ENCODE results near the gene DOCK2. TPM values are rescaled to one million over a fixed set of nuclear protein-coding genes. Genes with fewer than 3 reads are reported as not detected.
"Not testable (repeated sequence)": the region's sequence is repeated elsewhere in the genome, so short reads cannot be mapped to it uniquely, and the experiment has no call there.

The DOCK2 gene
- total and polyA plus RNA-seq, 2 donors (not counting 1 experiment from before 2014, with no cell fraction given): 1.1 to 8.9 TPM

GRCh38 chr5:169609716-169610115, 27.4 kb upstream of the DOCK2 start:
- H3K9me3 ChIP-seq (ENCODE audit: control insufficient read depth, insufficient read depth, low read depth, low read length): no peaks in the 10 kb centered on the region
- no peak overlapping the region for H3K9ac ChIP-seq (ENCODE audit: insufficient read depth, low read length)
- H3K36me3 ChIP-seq (ENCODE audit: control insufficient read depth, insufficient read depth, low read length): no peaks in the 10 kb centered on the region
- H3K79me2 ChIP-seq (ENCODE audit: control insufficient read depth, insufficient read depth, low read length): no peaks in the 10 kb centered on the region
- no peak for TF ChIP-seq EZH2 (IDR thresholded peaks at IDR 0.05; ENCODE audit: low read length, missing control alignments)
- TF ChIP-seq CTCF (conservative IDR thresholded peaks at IDR 0.05 in 1 of 2, IDR thresholded peaks at IDR 0.05 in 1 of 2; ENCODE audit: low read depth in 1 of 2, low read length in 2 of 2): no peak
- H3K4me3 ChIP-seq (replicated peaks in 1 of 4; ENCODE audit: control extremely low read depth in 1 of 4, insufficient read depth in 1 of 4, low read depth in 3 of 4, low read length in 4 of 4): no peak overlapping the region
- H2AFZ ChIP-seq (ENCODE audit: low read length): no peak overlapping the region
- H3K4me1 ChIP-seq (ENCODE audit: control insufficient read depth, extremely low read depth, insufficient read depth, low read length): no peaks in the 10 kb centered on the region
- H3K4me2 ChIP-seq (ENCODE audit: extremely low read depth, insufficient read depth, low read length): no peak overlapping the region
- peak; percentile 21 to 46 for DNase-seq (ENCODE audit: low read depth in 2 of 2)
- H3K27me3 ChIP-seq (ENCODE audit: control insufficient read depth, insufficient read depth, low read length): no peaks in the 10 kb centered on the region
- no peaks in the 10 kb centered on the region for H4K20me1 ChIP-seq (ENCODE audit: control insufficient read depth, extremely low read depth, insufficient read depth, low read length)
- no peak overlapping the region for H3K27ac ChIP-seq (ENCODE audit: insufficient read depth, low read length)

GRCh38 chr5:169610606-169611005, 26.5 kb upstream of the DOCK2 start:
- H3K79me2 ChIP-seq (ENCODE audit: control insufficient read depth, insufficient read depth, low read length): no peaks in the 10 kb centered on the region
- H3K27ac ChIP-seq (ENCODE audit: insufficient read depth, low read length): no peak overlapping the region
- no peaks in the 10 kb centered on the region for H3K9me3 ChIP-seq (ENCODE audit: control insufficient read depth, insufficient read depth, low read depth, low read length)
- no peak overlapping the region for H3K4me2 ChIP-seq (ENCODE audit: extremely low read depth, insufficient read depth, low read length)
- no peak for TF ChIP-seq EZH2 (IDR thresholded peaks at IDR 0.05; ENCODE audit: low read length, missing control alignments)
- TF ChIP-seq CTCF (conservative IDR thresholded peaks at IDR 0.05 in 1 of 2, IDR thresholded peaks at IDR 0.05 in 1 of 2; ENCODE audit: low read depth in 1 of 2, low read length in 2 of 2): no peak
- H3K36me3 ChIP-seq (ENCODE audit: control insufficient read depth, insufficient read depth, low read length): no peaks in the 10 kb centered on the region
- DNase-seq (ENCODE audit: low read depth in 2 of 2): peak in 1 of 2 donors; percentile 35
- H3K27me3 ChIP-seq (ENCODE audit: control insufficient read depth, insufficient read depth, low read length): no peaks in the 10 kb centered on the region
- H3K4me1 ChIP-seq (ENCODE audit: control insufficient read depth, extremely low read depth, insufficient read depth, low read length): no peaks in the 10 kb centered on the region
- H3K9ac ChIP-seq (ENCODE audit: insufficient read depth, low read length): no peak overlapping the region
- no peaks in the 10 kb centered on the region for H4K20me1 ChIP-seq (ENCODE audit: control insufficient read depth, extremely low read depth, insufficient read depth, low read length)
- no peak overlapping the region for H2AFZ ChIP-seq (ENCODE audit: low read length)
- H3K4me3 ChIP-seq (replicated peaks in 1 of 4; ENCODE audit: control extremely low read depth in 1 of 4, insufficient read depth in 1 of 4, low read depth in 3 of 4, low read length in 4 of 4): no peak overlapping the region

GRCh38 chr5:169615561-169615960, 21.5 kb upstream of the DOCK2 start:
- H3K79me2 ChIP-seq (ENCODE audit: control insufficient read depth, insufficient read depth, low read length): no peaks in the 10 kb centered on the region
- H4K20me1 ChIP-seq (ENCODE audit: control insufficient read depth, extremely low read depth, insufficient read depth, low read length): no peaks in the 10 kb centered on the region

DNA sequence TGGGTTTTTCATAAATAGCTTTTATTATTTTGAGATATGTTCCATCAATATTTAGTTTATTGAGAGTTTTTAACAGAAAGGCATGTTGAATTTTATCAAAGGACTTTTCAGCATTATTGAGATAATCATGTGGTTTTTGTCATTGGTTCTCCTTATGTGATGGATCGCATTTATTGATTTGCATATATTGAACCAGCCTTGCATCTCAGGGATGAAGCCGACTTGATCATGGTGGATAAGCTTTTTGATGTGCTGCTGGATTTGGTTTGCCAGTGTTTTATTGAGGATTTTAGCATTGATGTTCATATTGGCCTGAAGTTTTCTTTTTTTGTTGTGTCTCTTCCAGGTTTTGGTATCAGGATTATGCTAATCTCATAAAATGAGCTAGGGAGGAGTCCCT, 12.8 kb upstream of the DOCK2 start:
- not testable (repeated sequence) for H4K20me1 ChIP-seq (ENCODE audit: control insufficient read depth, extremely low read depth, insufficient read depth, low read length); H3K4me3 ChIP-seq (replicated peaks in 1 of 4; ENCODE audit: control extremely low read depth in 1 of 4, insufficient read depth in 1 of 4, low read depth in 3 of 4, low read length in 4 of 4); H3K4me1 ChIP-seq (ENCODE audit: control insufficient read depth, extremely low read depth, insufficient read depth, low read length); DNase-seq (ENCODE audit: low read depth in 2 of 2); H3K9ac ChIP-seq (ENCODE audit: insufficient read depth, low read length); H2AFZ ChIP-seq (ENCODE audit: low read length); H3K9me3 ChIP-seq (ENCODE audit: control insufficient read depth, insufficient read depth, low read depth, low read length); H3K4me2 ChIP-seq (ENCODE audit: extremely low read depth, insufficient read depth, low read length); H3K27me3 ChIP-seq (ENCODE audit: control insufficient read depth, insufficient read depth, low read length); H3K79me2 ChIP-seq (ENCODE audit: control insufficient read depth, insufficient read depth, low read length); H3K36me3 ChIP-seq (ENCODE audit: control insufficient read depth, insufficient read depth, low read length); H3K27ac ChIP-seq (ENCODE audit: insufficient read depth, low read length)

More at GRCh38 chr5:169615561-169615960, 21.5 kb upstream of the DOCK2 start:
- no peak overlapping the region for H2AFZ ChIP-seq (ENCODE audit: low read length)
- no peaks in the 10 kb centered on the region for H3K4me1 ChIP-seq (ENCODE audit: control insufficient read depth, extremely low read depth, insufficient read depth, low read length)
- no peak overlapping the region for H3K4me2 ChIP-seq (ENCODE audit: extremely low read depth, insufficient read depth, low read length)
- H3K9ac ChIP-seq (ENCODE audit: insufficient read depth, low read length): no peak overlapping the region
- no peaks in the 10 kb centered on the region for H3K36me3 ChIP-seq (ENCODE audit: control insufficient read depth, insufficient read depth, low read length)
- no peak for TF ChIP-seq EZH2 (IDR thresholded peaks at IDR 0.05; ENCODE audit: low read length, missing control alignments)
- no peak overlapping the region for H3K4me3 ChIP-seq (replicated peaks in 1 of 4; ENCODE audit: control extremely low read depth in 1 of 4, insufficient read depth in 1 of 4, low read depth in 3 of 4, low read length in 4 of 4)
- H3K27ac ChIP-seq (ENCODE audit: insufficient read depth, low read length): no peak overlapping the region
- H3K27me3 ChIP-seq (ENCODE audit: control insufficient read depth, insufficient read depth, low read length): no peaks in the 10 kb centered on the region
- no peaks in the 10 kb centered on the region for H3K9me3 ChIP-seq (ENCODE audit: control insufficient read depth, insufficient read depth, low read depth, low read length)
- DNase-seq (ENCODE audit: low read depth in 2 of 2): no peak

All from fibroblast of lung (primary cell).